GM21619 (cell line): Measurements from ENCODE around the gene CEP131.
"Not testable (repeated sequence)": the region's sequence is repeated elsewhere in the genome, so short reads cannot be mapped to it uniquely, and the experiment has no call there.

Experiments used
- ATAC-seq: cut with Tn5 transposase; IDR thresholded peaks from one replicate; pipeline ENCODE4 v1.9.1; 2021; ENCODE audit not compliant: unreplicated experiment

The CEP131 gene

DNA sequence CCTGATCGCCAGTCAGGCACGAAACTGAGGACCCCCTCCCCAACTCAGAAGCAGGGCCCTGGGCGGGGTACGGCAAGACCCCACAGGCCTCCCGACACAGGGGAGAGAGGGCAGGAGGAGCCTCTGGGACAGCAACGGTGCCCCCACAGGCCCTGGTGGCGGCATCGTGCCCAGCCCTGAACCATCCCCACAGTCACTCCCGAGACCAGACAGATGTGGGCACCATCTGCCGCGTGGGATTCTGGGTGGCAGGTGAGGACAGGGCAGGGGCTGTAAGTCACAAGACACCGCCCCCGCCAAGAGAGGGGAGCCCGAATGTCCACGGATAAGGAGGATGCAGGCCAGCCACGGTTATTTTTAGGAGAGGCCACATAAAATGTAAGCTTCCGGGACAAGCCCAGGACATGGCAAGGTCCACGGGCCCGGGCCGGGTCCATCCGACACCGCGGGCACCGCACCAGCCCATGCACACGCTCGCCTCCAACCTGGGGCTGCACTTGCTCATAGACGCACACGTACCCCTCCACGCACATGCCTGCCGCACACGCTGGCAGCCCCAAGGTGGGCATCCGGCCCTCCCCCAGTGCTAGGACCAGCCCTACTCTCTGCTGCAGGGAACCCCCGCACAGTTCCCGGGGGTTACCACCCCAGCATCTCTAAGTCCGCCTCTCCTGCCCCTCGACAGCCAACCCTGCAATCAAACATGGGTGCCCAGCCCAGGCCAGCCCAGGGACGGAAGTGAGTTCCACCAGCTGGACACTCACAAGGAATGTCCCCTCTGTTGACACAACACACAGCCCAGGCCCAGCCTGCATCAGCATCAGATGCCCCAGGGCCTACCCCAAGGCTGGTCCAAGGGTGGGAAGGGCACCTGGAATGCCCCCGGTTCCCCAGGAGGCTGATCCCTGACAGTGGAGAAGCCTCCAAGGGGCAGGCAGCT, 65.6 kb downstream of the CEP131 start:
- ATAC-seq, result no peak

DNA sequence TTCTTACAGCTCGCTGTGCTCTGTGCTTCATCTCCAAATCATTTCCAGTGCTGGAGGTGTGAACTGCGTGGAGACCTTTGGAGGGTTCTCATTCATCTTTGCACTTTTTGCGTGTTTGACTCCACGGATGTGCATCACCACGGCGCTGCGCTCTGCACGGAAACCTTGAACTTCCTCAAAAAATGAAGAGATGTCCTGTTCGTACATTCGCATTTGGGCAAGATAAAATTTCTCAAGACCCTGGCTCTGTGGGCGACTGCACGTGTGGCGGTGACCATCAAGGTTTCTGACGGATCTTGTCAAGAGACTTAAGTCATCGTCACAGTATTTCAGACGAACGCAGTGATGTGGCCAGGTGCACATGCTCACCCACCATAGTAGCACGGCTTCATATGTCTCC, 67.8 kb downstream of the CEP131 start:
- no peak for ATAC-seq

DNA sequence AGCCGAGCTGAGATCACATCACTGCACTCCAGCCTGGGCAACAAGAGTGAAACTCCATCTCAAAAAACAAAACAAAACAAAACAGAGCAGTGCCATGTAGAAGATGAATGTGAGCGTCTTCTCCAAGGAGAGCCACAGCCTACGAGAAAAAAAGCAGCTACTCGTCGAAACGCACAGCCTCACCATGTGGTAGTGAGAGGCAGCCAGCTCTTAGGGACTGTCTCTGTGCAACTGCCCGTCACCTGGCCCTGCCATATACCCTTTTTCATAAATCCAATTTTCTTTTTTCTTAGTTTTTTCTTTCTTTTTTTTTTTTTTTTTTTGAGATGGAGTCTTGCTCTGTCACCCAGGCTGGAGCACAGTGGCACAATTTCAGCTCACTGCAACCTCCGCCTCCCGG, 68.7 kb downstream of the CEP131 start:
- not testable (repeated sequence) for ATAC-seq

DNA sequence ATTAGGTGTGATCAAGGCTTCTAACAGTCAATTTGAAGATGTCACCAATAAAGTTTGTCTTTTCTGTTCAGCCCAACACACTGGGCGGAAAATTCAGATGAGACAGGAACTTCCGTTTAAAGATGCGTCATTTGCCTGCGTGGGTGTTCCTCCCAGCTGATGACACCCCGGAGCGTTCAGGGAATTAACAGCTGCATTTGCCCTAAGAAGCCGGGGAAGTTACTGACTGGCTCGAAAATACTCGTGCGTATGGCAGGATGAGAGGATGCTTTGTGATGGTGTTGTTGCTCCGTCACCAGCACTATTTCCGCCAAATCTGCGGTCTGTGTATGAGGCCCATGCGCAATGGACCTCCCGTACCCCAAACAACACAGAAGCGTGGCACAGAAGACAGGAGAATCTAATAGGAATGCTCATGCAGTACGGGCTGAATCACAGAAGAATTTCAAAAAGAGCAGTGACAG, 69.4 kb downstream of the CEP131 start:
- no peak for ATAC-seq

DNA sequence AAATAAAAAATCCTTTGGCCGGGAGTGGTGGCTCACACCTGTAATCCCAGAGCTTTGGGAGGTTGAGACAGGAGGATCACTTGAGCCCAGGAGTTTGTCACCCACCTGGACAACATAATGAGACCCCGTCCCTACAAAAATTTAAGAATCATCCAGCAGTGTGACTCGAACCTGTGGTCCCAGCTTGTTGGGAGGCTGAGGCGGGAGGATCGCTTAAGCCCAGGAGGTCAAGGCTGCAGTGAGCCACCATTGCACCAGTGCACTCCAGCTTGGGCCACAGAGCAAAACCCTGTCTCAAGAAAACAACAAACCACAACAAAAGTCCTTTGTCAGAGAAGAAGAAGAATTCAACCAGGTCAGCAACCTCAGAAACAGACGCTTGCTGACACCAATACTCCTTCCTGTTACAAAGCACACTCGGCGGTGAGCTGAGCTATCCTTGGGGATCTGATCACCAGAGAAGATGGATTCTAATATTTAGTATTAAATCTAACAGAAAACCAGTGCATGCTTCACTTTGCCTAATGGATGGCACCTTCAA, 70.4 kb downstream of the CEP131 start:
- no peak for ATAC-seq

DNA sequence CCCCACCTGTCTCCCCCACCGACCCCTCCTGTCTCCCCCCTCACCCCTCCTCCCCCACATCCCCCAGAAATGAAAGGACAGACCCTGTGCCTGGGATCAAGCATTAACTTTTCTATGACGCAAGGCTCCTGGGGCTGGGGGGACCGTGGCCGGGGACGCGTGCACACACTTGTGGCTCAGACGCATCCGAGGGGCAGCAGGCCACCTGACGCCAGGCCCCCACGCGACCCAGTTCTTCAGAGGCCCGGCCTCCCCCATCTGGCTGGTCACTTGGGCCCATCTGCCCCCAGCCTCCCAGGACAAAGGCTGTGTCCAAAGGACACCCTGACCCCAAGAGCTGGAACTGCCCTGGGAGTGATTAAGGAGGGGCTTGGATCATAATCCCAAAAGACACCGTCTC, 71.5 kb downstream of the CEP131 start:
- no peak for ATAC-seq

DNA sequence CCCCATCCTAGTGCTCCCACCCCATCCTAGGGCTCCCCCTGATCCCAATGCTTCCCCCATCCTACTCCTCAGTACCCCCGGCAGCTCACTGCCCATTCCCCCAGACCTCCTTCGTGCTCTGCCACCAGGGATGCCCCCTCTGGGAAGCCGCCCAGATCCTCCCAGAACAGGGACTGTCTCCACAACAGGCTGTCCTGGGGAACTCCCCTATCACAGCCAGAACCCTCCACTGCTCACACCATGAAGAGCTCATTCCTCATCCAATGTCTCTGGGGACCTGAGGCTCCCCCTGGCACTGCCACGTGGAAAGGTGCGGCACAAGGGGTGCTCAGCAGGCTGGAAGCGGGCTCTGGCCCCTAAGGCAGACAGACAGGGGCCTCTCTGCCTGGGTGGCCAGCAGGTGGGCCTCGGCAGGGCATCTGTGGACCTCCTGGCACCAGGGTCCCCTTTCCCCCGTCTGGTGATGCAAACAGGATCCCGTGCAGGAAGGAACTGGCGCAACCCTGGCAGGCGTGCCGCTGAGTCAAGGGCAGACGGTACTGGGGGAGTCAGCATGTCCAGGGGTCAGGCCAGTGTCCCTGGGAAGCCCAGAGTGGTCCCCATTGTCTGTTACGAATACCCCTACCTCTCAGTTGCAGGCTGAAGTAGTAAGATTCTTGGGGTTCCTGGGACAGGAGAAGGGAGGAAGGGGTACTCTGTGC, 72.2 kb downstream of the CEP131 start:
- ATAC-seq, result no peak

DNA sequence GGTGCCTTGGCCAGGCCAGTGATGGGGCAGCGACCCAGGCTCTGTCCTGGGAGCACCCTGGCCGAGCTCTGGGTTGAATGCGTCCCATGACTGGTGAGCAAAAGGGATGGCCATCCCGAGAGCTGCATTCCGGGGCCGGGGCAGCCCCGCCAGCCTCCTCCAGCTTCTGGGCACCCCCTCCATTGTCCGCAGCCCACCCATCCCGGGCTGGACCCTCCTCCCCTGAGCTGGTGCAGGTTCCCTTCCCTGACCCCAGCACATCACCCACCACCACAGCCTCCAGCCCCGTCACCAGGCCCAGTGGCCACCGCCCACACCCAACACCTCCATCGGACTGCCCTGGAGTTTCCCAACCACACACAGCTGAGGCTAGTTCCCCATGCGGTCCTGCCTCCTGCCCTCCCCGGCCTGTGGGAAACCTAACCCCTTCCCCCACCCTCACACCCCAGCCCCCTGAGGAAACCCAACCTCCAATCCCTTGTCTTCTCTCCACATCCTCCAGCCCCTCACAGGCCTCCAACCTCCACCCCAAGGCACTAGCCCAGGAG, 73.7 kb downstream of the CEP131 start:
- ATAC-seq, result no peak

DNA sequence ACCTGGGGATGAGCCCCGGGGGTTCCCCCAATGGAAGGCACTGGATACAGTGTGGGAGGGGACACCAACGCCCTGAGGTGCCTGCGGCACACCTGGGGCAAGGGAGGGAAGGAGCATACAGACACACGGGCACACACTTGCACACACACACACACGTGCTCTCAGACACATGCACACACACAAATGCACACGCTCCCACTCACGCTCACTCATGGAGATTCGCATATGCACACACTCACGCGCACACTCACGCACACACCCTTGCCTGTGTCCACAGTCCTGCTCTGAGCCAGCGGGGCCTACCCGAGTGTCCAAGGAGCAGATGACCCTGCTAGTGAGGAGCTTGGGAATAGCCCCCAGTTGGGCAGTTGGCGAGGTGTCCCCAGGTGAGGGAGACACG, 74.2 kb downstream of the CEP131 start:
- ATAC-seq, result no peak

DNA sequence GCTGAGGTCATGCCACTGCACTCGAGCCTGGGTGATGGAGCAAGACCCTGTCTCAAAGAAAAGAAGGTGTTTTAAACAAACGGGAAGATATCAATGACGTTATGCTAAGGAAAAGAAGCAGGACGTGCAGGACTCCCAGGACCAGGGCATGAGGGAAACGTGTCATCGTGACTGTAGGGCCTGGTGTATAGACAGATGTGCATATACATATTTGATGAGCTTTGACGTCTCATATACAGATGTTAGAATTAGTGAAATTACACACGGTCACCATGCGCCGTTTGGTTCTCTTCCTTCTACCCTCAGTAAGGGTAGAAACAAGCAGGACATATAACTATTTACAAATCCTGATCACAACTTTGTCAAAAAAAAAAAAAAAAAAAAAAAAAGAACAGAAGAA, 75.1 kb downstream of the CEP131 start:
- ATAC-seq, result no peak

DNA sequence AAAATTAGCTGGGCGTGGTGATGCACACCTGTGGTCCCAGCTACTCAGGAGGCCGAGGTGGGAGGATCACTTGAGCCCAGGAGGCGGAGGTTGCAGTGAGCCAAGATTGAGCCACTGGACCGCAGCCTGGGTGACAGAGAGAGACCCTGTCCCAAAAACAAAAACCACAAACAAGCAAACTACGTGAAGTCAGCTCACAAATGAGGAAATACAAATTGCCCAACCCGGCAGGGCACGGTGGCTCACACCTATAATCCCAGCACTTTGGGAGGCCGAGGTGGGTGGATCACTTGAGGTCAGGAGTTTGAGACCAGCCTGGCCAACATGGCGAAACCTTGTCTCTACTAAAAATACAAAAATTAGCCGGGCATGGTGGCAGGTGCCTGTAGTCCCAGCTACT, 76.6 kb downstream of the CEP131 start:
- not testable (repeated sequence) for ATAC-seq

DNA sequence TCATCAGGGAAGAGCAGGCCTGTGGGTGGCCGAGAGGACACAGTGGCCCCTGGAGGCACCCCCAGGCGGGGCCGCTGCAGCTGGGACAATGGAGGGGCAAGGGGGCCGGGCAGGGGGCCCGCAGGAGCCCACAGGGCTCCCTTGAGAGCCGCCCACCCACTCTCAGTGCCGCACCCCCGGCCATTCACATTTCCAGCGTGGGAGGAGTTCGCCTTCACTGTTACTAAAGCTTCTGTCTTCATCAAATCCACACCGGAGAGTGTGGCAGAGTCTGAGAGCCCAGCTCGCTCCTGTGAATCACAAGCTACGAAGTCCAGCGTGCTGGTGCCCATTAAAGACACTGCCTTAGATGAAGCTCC, 78.4 kb downstream of the CEP131 start:
- no peak for ATAC-seq

DNA sequence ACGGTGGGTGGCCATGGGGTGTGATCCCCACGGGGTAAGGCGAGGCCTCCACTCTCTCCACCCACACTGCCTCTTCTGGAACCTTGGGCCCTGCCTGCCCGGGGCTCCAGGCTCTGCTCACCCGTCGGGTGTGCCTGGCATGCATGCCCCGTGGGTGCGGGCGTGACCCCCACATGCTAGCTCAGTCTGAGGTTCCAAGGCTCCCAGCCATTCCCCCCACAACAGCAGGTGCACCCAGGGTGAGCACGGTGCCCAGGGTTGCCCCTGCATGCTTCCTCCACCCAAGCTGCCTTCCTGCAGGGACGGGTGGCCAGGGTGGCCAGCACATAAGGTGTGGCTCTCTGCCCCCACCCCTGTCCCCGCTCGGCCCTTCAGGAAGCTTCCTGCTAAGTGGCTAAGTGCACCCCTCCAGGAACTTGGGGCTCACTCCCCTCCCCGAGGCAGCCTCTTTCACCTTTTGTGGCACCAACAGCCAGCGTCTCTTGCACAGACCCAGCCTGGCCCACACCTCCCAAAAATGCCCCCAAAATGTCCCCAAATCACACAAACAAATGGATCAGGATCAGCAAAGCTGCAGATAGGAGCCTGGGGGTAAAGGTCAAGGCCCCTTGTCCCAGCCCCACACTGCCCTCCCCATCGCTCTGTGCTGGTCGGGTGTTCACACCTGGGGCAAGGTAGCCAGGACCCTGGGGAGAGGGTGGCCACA, 78.9 kb downstream of the CEP131 start:
- ATAC-seq, result no peak

DNA sequence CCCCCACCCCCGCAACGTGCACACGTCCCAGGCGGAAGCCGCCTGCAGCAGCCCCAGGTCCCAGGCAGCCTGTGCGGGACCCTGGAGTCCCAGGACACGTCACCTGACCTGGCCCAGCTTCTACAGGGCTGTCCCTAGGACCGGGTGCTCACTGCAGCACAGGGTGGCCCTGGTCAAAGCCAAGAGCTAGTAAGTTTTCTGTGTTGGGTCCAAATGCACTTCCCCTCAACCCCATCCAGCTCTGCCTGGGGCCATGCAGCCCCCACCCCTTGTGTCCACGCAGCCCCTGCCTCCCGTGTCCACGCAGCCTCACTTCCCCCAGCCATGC, 79.6 kb downstream of the CEP131 start:
- ATAC-seq, result no peak

DNA sequence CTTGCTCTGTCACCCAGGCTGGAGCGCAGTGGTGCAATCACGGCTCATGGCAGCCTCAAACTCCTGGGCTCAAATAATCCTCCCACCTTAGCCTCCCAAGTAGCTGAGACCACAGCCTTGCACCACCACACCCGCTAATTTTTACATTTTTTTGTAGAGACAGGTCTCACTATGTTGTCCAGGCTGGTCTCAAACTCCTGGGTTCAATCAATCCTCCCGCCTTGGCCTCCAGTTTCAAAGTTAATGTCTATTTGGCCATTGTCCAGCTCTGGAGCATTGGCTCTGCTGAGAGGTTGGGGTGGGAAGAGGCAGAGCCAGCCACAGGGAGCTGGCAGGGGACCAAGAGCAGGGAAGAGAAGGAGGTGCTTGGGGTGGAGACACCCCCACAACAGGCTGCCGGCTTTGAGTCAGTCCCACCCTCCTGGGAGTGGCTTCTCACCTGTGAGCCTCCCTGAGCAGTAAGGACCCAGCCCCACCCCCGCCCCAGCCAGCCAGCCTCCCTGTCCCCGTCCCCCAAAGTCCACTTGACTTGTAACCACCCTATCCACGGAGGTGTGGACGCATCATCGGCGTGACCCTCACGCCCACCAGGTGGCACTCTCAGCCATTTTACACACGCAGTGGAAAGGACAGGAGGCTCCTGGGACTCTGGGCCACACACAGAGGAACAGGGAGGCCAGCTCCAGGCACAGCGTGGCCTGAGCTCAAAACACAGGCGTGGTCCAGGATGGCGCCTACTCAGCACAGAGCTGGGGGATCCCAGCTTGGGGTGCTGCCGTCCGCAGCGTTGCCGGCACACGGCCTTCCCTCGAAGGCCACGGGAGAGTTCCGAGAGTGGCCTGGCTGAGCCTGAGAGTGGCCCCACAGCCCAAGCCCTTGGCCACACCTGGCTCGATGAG, 80.2 kb downstream of the CEP131 start:
- ATAC-seq, result no peak

DNA sequence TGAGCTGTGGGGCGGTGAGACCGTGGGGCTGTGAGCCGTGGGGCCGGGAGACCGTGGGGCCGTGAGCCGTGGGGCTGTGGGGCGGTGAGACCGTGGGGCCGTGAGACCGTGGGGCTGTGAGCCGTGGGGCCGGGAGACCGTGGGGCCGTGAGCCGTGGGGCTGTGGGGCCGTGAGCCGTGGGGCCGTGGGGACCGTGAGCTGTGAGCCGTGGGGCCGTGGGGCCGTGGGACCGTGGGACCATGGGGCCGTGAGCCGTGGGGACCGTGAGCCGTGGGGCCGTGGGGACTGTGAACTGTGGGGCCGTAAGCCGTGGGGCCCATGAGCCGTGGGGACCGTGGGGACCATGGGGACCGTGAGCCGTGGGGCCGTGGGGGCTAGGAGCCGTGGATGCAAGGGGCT, 82.1 kb downstream of the CEP131 start:
- ATAC-seq, result no peak

DNA sequence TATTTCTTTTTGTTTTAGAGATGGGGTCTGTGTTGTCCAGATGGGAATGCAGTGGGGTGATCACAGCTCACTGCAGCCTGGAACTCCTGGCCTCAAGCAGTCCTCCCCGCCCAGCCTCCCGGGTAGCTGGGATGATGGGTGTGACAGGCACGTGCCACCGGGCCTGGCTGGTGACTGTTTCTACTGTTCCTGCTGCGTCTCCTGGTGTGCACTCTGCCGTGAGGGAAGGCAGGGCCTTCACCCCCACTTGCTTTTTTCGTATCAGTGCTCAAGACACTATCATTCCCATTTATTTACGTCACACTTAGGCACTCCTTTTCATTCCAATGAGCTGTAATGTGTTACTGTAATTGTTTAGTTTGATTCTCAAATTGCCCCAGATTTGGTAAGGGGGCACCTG, 82.7 kb downstream of the CEP131 start:
- ATAC-seq, result no peak
